Mammary microvascular endothelial cell (primary cell): ENCODE data around the gene AKIRIN2. TPM values are rescaled to one million over a fixed set of nuclear protein-coding genes. Genes with fewer than 3 reads are reported as not detected.

Source experiments
- total RNA-seq: library from RNA; depleted of rRNA; stranded (reverse); fragments of >200 nt; gene quantifications from 2 replicates; pipeline ENCODE4 v1.2.3, GENCODE V29; 2015

The AKIRIN2 gene
- total RNA-seq: 17.4 and 19.1 TPM in 2 replicates

DNA sequence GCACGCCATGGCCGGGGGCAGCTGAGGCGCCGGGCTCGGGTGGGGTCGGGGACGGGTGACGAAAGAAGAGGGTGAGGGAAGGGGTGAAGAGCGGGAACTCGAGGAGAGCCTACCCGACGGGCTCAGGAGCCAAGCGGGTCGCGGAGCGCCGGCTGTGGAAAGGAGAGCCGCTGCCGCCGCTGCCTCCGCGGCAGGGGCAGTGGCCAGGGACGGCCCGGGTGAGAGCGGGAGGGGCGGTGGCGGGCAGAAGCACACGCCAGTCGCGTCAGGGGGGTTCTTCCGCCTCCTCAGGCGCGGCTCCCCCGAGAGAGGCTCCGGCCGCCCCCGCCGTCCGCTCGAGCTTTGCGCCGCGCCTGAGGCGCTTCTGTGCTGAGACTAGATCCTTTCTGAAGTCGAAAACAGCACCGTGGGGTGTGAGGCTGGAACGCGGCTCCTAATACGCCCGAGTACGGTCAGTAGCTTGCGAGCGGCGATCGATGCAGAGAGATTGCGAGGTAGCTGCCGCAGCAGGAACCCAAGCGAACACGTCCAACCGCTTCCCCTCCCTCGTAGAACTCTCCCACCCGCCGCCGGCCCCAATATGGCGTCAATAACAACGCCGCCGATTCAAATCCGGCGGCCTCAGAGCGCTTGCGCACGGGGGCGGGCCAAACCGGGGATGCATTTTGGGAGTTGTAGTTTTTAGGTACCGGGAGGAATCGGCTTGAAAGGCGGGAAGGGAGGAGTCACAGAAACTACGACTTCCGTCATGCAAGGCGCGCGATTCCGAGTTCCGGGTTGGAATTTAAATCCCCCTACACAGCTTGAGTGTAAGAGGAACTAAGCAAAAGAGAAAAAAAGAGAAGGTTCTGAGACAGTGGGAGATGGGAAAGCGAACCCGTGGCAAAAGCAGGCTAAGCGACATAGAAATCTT, at the start of gene AKIRIN2:
AKIRIN2 (minus strand) TSS at position 558 of the 913 bp plus-strand sequence; CDS start at position 9, 549 bp downstream.

Other genes starting within 250 kb of the AKIRIN2 start
- gene SLC35A1, start 229.3 kb downstream of the AKIRIN2 start, total RNA-seq: 10.8 and 13.2 TPM in 2 replicates
- gene RARS2, start 112.2 kb downstream of the AKIRIN2 start, total RNA-seq: 22.7 and 23.6 TPM in 2 replicates
- gene ORC3, start 112.1 kb downstream of the AKIRIN2 start, total RNA-seq: 17.8 and 23.4 TPM in 2 replicates